ELR (cell line): ENCODE results near the gene LAMC3.
A peak's percentile ranks its signal among the peaks of the same experiment; 100 is the strongest.
"Not testable (repeated sequence)": the region's sequence is repeated elsewhere in the genome, so short reads cannot be mapped to it uniquely, and the experiment has no call there.

ENCODE experiments used
- DNase-seq: peaks from one replicate; pipeline ENCODE4 v3.0.0-alpha.2; 2015; ENCODE audit warnings: low read depth

The LAMC3 gene

DNA sequence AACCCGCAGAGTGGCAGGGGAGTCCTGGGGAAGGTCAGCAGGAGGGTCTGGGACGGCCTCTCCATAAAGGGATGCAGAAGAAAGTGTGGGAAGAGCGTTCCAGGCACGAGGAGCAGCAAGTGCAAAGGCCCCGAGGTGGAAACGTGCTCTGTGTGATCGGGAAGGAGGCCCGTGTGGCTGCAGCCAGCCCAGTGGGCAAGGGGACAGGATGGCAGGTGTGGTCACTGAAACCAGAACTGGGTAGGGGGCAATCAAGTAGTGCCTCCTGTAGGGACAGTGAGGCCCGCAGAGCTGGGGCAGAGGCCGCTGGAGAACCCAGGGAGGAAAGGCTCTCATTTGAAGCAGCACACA is 16.3 kb upstream of the LAMC3 start:
- no peak for DNase-seq

DNA sequence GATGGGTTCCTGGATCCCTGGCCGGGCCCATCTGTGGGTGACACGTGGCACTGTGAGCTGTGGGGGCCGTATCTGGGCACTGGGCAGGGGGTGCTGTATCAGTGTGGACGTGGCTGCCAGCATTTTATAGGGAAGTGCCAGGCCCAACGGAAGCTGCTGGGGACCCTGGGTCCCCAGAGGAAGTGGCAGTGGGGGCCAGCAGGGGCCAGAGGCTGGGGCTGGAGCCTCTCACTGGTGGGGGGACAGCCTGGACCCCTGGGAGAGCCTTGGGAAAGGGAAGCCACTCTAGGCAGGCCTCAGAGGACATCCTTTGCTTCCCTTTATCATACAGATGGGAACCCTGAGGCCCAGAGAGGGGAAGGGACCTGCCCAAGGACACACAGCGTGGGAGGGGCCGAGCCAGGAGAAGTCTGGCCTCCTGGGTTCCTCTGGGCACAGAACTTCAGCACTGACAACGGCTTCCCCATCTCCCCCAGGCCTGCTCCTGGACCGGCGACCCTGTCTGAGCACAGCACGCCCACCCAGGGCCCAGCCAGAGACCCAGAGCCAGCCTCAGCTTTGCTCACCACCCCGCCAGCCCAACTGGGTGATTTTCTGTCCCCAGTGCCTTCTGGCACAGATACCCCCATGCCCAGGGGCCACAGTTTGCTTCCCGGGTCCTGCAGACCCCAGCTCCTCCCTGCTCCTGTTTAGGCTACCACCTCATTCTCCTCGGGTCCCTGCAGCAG is 15.5 kb upstream of the LAMC3 start:
- no peak for DNase-seq

DNA sequence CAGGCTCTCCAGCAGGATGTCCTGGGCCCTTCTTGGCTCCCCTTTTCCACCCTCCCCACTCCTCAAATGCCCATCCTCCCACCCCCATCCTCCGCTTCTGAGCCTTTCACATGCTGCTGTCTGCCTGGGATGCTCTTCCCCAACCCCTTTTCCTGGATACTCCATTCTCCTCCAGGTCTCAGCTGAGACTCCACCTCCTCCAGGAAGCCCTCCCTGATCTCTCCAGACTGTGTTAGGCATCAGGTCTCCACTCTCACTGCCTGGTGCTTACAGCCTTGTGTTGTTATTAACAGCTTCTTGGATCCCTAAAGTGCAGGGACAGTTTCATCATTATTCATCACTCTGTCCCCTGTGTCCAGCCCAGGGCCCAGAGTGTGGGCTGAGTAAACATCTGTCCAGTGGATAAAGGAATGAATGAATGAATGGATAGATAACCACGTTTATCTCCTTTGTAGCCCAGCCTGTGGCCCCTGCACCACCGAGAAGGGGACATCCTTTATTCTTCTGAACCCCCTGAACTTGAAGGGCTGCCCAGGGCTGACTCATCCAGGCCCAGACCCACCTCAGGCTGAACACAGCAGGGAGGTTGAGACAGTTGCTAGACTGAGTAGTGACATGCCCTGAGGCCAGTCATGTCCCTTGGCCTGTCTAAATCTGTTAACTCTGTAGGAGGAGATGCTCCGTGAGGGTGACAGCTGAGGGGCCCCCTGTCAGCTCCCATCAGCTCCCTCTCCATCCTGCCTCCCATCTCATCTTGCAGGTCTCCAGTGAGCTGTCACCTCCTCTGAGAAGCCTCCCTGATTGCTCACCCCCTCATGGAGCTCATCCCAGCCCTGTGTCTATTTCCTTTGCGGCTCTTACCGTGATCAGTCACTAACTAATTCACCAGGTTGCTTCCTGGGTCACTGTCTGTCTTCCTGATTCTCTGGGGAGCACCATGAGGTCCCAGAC is 14.6 kb upstream of the LAMC3 start:
- DNase-seq: peak; percentile 30

DNA sequence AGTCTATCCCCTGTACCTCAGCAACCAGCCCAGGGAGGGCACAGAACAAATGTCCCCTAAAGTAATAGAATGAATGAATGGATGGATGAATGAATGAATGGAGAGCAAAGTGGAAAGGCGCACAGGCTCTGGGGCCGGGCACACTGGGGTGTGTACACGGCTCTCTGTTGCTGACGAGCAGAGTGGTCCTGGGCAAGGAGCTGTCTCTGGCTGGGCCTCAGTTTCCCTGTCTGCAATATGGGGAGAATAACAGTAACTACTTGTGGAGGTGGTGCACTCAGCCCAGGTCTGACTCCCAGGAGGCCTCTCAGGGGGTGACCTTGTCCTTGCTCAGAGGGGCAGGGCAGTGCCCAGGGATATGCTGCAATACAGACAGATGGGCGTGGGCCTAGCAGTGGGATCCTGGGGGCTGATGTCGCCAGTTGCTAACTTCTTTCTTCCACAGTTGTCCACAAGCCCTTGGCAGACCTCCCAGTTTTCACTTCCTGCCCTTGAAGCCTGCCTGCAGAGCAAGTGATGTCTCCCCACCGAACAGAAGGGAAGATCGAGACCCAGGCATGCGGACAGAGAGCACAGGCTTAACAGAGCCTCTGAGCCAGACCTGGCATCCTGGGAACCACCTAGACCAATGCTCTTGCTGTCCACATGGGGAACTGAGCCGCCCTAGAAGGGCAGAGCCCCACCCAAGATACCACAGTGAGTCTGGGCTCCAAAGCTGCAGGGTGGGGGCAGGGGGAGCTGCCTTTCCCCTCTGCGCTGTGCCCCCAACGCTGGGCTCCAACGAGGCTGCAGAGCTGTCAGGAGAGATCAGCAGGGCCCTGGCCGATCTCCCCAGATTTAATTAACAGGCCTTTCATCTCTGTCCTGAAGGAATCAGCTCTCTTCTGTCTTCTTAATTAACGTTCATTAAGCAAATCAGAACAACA is 13.6 kb upstream of the LAMC3 start:
- DNase-seq: peak; percentile 50

DNA sequence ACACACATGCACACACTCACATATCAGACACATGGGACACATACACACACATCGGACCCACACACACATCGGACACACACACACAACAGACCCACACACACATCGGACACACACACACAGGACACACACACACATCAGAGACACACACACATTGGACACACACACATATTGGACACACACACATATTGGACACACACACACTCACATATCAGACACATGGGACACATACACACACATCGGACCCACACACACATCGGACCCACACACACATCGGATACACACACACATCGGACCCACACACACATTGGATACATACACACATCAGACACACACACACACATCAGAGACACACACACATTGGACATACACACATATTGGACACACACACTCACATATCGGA is 12.8 kb upstream of the LAMC3 start:
- no peak for DNase-seq

DNA sequence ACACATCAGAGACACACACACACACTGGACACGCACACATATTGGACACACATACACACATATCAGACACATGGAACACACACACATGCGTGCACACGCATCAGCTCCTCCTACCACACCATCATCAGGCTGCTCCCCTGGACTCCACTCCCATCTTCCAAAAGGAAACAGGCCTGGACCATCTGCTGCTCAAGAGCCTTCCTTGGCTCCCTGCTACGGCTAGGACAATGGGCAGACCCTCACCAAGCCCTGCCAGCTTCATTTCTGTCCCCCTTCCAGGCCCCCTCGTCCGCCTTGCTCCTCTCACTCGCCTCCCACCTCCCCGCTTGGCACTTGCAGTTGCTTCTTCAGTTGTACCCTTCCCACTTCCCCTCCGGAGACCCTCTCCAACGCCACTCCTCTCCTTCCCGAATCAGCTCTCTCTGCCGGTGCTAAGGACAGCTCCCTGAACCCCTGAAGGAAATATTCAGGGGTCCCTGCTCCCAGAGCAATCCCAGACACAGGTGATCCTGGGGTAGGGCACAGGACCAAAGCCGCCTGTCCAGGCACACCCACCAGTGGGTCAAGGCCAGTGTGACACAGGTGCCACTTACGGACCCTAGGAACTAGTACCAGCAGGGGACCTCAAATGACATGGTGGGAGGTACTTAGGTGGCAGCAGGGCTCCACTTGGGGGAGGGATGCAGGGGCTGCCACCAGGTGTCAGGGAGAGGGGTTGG is 12.1 kb upstream of the LAMC3 start:
- DNase-seq: no peak

DNA sequence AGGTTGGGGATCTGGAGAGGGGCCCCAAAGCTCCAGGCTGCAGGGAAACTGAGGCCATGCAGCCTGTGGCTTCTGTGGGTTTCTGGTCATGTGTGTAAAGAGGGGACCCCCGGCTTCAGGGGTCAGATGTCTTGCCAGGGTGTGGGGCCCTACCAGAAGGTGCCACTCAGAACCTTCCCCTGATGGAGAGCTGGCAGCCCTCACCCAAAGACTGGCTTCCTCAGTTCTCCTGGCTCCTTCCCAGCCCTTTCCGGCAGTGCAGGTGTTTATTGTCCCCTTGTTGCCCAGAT is 11.6 kb upstream of the LAMC3 start:
- no peak for DNase-seq

DNA sequence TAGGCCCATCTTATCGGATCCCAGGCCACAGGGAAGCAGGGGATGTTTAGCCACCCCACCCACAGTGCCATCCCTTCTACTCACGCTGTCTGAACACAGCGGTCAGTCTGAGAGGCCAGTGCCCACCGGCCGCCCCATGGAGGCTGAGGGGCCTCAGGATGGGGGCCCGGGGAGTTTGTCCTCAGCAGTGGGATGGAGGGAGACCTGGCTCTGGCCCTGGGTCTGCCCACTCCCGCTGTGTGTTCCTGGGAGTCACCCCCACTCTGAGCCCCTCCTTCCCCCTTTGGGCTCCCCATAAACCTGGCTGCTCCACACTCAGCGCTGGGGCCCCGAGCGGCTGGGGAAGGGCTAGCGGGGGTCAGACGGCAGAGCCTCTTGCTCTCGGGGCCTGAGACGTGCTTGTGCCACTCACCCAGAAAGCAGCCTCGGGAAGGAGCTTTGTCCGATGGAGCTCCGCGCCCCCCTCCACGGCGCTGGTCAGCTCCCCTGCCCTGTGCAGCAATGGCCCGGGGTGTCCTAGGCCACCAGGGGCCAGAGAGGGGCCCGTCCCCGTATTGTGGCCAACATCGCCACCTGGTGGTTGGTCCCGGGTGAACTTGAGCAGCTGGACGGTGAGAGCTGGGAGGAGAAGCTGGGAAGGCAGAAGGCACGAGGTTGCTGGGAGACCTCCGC is 10.9 kb upstream of the LAMC3 start:
- DNase-seq: peak; percentile 83

DNA sequence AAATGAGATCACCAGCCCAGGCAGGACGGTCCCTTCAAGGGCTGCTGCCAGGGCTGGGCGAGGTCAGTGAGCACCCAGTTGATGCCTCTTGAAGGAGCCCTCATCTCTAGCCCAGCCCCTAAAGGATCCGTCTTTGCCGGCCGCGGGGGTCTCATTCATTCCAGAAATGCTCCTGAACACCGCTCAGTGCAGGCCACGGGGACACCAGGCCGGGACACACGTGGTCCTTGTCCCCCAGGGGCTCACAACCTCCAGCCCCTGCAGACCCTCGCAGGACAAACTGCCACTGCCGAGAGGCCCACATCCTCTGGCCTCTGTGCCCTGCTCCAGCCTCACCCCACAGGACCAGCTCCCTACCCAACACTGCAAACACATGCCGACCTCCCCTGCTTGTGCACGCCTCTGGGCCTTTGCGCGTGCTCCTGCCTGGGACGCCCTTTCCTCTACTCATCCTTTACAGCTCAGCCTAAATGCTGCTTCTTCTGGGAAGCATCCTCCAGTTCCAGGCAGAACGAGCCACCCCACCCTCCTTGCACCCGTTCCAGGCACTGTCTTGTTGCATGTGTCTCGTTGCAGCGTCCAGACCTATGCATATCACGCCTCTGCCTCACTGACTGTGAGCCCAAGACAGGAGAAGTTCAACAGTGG is 10.3 kb upstream of the LAMC3 start:
- DNase-seq: no peak

DNA sequence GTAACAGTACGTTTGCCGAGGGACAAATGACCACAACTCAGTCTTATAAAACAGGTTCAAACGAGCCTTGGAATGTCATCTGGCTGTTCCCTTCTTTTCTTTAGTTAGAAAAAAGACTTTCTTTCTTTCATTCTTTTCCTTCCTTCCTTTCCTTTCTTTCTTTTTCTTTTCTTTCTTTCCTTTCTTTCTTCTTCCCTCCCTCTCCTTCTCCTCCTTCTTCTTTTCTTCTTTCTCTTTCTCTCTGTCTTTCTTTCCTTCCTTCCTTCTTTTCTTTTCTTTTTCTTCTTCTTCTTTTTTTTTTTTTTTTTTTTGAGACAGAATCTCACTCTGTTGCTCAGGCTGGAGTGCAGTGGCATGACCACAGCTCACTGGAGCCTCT is 9.7 kb upstream of the LAMC3 start:
- no peak for DNase-seq

DNA sequence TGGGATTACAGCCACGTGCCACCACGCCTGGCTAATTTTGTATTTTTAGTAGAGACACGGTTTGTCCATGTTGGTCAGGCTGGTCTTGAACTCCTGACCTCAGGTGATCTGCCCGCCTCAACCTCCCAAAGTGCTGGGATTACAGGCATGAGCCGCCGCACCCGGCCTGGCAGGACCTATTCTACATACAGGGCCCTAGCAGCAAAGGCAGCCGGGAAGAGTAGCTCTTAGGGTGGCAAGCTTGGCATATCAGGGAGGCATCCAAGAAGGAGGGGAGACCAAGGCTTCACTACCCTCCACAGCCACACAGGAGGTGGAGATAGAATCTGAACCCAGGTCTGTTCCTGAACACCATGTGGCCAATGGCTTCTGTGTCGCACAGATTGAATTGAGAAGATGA is 8.4 kb upstream of the LAMC3 start:
- not testable (repeated sequence) for DNase-seq

DNA sequence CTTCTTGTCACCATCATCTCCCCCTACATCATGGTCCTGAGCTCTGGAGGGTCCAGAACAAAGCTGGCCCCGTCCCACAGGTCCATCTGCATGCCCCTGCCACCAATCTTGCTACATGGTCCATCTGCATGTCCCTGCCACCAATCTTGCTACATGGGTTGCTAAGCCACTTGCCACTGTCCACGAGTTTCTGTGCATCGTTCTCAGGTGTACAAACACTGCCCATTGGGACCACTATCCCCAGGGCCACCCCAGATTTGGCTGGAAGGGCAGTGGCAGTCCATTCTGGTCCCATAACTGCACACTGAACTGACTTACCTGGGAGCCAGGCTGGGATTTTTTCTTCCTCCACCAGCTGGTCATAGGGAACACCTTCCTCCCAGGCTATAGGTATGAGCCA is 8.0 kb upstream of the LAMC3 start:
- DNase-seq: no peak

DNA sequence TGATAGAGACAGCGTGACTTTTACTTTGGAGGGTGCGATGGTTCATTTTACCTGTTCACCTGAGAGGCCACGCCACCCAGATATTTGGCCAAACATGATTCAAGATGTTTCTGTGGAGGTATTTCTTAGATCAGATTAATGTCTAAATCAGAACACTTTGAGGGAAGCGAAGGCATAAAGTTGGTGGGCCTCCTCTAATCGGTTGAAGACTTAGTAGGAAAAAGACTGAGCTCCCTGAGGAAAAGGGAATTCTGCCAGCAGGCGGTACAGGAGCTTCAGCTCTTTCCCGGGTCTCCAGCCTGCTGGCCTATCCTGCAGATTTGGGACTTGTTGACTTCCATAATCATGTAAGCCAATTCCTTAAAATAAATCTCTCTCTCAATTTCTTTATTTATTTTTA is 7.0 kb upstream of the LAMC3 start:
- no peak for DNase-seq

DNA sequence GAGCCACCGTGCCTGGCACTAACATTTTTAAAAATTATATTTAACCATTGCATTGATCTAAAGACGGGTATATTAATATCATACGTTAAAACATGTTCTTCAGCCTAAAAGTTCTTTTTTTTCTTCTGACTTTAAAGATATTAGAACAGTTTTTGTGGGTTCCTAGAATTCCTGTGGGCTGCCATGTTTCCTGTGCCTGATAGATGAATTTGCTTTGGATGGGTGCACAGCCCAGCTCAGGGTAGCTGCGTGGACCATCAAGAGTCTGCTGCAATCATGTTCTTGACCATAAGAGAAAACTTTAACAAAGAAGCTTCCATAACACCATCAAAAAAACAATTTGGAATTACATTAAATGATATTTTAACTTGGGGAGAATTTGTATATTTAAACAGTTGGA is 2.4 kb upstream of the LAMC3 start:
- DNase-seq: no peak

DNA sequence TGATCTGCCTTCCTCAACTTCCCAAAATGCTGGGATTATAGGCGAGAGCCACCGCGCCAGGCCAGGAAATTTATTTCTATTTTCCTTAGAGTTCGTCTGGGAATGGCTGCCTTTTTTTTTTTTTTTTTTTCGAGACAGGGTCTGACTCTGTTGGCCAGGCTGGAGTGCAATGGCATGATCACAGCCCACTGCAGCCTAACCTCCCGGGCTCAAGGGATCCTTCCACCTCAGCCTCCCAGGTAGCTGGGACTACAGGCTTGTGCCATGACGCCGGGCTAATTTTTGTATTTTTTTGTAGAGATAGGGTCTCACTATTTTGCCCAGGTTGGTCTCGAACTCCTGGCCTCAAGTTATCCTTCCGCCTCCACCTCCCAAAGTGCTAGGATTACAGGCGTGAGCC is 888 bp upstream of the LAMC3 start:
- DNase-seq: no peak

DNA sequence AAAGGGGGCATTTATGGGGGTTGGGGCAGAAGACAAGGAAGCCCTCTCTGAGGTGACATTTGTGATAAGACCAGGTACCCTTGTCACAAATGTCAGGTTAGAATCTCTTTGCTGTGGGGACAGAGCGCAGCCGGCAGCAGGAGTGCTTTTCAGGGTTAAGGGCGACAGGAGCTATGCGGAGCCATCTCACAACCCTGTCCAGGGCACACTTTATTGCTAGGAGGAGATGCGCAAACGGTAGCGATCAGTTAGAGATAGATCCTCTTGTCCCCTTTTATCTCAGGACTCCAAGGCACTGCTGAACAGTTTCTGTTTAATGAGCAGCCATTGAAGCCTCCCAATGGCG is 438 bp upstream of the LAMC3 start:
- DNase-seq: no peak

DNA sequence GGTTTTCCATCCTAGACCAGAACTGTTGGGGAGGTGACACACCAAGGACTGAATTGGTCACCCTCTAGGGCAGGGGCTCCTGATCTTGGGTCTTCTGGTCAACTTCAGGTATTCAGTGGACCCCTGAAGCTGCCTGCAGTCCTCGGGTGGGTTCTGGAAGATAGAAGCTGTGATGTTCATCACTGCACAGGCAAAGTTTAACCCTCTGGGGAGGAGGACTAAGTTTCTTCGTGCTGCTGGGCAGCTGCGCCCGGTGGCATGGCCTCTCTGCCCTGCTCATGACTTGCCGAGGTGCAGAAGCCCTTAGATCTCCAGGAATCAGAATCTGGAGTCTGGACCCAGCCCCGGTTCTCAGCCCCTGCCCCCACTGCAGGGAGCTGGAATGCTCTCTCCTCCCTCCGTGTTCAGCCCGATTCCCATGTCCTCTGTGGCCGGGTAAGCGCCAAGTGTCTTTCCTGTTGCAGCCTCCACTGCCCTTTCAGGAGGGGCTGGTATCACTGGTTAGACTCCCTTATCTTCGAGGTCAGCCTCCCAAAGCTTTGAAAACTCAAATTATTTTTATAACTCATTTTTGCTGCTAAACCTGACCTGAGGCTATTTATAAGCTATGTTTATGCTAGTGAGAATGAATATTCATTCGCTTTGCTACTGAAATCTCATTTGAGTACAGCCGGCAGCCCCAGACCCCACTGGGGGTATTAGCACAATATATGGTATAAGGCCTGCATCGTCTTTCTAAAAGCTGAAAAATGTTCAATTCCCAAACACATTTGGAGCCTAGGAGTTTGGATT is 1.7 kb downstream of the LAMC3 start:
- DNase-seq: no peak

DNA sequence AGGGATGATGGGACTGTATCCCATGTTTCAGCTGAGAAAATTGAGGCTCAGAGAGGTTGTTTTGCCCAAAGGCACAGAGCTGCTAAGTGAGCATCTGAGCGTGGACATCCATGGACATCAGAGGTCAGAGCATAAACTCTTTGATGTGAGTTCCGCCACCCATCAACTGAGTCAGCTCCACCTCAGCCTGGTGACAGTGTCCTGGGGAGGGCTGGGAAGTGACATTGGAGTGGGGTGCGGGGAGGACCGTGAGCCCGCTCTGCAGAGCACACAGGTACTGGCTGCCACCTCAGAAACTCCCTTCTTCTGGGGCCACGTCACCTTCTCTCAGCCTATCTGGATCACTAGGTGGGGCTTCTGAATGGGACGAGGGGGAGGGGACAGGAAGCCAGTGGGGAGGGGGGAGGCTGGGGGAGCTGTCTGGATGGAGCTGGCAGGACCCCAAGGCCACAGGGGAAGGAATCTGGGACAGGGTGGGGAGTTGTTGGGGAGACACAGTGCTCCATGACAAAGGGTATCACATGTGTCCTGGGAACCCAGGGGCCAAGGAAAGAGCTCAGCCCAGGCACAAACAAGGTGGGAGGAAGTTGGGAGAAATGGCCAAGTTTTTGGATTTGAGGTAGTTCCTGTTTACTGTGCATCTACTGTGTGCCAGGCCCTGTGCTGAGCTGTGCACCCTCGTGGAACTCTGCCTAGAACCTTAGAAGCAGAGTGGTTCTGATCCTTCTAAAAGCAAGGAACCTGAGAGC is 2.5 kb downstream of the LAMC3 start:
- no peak for DNase-seq

DNA sequence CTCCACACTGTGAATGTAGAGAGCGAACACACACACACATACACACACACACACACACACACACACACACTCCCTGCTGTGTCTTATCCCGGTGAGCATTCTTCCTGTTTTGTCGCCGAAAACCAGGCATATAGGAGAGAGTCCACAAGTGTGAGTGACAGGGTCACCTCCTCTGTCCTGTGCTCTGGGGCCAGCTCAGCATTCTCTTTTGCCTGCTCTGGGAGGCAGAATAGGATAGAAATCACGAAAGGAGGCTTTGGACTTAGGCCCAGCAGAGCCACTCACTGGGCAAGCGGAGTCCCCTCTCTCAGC is 3.0 kb downstream of the LAMC3 start:
- DNase-seq: no peak
